ENCODE data around the gene TNFSF12. TPM values are rescaled to one million over a fixed set of nuclear protein-coding genes. Genes with fewer than 3 reads are reported as not detected.

Gene TNFSF12
- total RNA-seq, 1 donor from 2014 or later: 3.4 TPM

- no peak for TF ChIP-seq EZH2 (IDR thresholded peaks at IDR 0.05; ENCODE audit: insufficient read depth, low read length)
- TF ChIP-seq CTCF (IDR thresholded peaks at IDR 0.05; ENCODE audit: insufficient read depth, low read depth, low read length): no peak
- no peaks in the 10 kb centered on the region for H3K27me3 ChIP-seq (ENCODE audit: insufficient read depth, low read length)
- no peaks in the 10 kb centered on the region for H3K27me3 Mint-ChIP-seq (ENCODE audit: low read depth, unreplicated experiment)
- peak overlapping the region; percentile 88 for H3K4me3 ChIP-seq (ENCODE audit: insufficient read depth, low read depth, low read length)
- peaks cover 24% of the 10 kb centered on the region for H4K20me1 ChIP-seq (ENCODE audit: insufficient read depth, low read length)
- DNase-seq (ENCODE audit: low read depth) (no peak), FAIRE-seq (no peak)
- H3K36me3 ChIP-seq (ENCODE audit: insufficient read depth, low read length): peaks cover 25% of the 10 kb centered on the region
- no peak overlapping the region for H3K27ac ChIP-seq (ENCODE audit: low read depth, low read length)
- H3K4me1 Mint-ChIP-seq (ENCODE audit: low read depth, unreplicated experiment): peaks cover 18% of the 10 kb centered on the region
- H3K4me3 Mint-ChIP-seq (ENCODE audit: unreplicated experiment): peak overlapping the region; percentile 97
- H3K4me2 ChIP-seq (ENCODE audit: low read length): peak overlapping the region; percentile 100
- H3K36me3 Mint-ChIP-seq (ENCODE audit: low read depth, unreplicated experiment): peaks cover 12% of the 10 kb centered on the region
- H3K9ac ChIP-seq (ENCODE audit: low read length): peak overlapping the region; percentile 88
- peaks cover 52% of the 10 kb centered on the region for H3K79me2 ChIP-seq (ENCODE audit: insufficient read depth, low read length)
- H3K9me3 Mint-ChIP-seq (ENCODE audit: unreplicated experiment): no peaks in the 10 kb centered on the region
- H3K27ac Mint-ChIP-seq (ENCODE audit: unreplicated experiment): peak overlapping the region; percentile 92
- no peaks in the 10 kb centered on the region for H3K9me3 ChIP-seq (ENCODE audit: insufficient read depth, low read depth, low read length)
- no peak overlapping the region for H2AFZ ChIP-seq (ENCODE audit: low read depth, low read length)
- peaks cover 21% of the 10 kb centered on the region for H3K4me1 ChIP-seq (ENCODE audit: insufficient read depth, low read length)
Measured at GRCh38 chr17:7563115-7563869, 14.4 kb downstream of the TNFSF12 start.

- Histone ChIP-seq H3K4me1 (ENCODE audit: insufficient read depth, low read length) (peaks cover 8% of the 10 kb centered on the region), H3K9me3 (ENCODE audit: insufficient read depth, low read depth, low read length) (no peaks in the 10 kb centered on the region), H3K27me3 (ENCODE audit: insufficient read depth, low read length) (no peaks in the 10 kb centered on the region), H4K20me1 (ENCODE audit: insufficient read depth, low read length) (peaks cover 41% of the 10 kb centered on the region), H2AFZ (ENCODE audit: low read depth, low read length) (no peak overlapping the region), H3K27ac (ENCODE audit: low read depth, low read length) (no peak overlapping the region), H3K36me3 (ENCODE audit: insufficient read depth, low read length) (peaks cover 48% of the 10 kb centered on the region), H3K4me3 (ENCODE audit: insufficient read depth, low read depth, low read length) (no peak overlapping the region), H3K79me2 (ENCODE audit: insufficient read depth, low read length) (peaks cover 76% of the 10 kb centered on the region), H3K4me2 (ENCODE audit: low read length) (no peak overlapping the region), H3K9ac (ENCODE audit: low read length) (no peak overlapping the region)
- H3K27me3 Mint-ChIP-seq (ENCODE audit: low read depth, unreplicated experiment): no peaks in the 10 kb centered on the region
- peaks cover 29% of the 10 kb centered on the region for H3K36me3 Mint-ChIP-seq (ENCODE audit: low read depth, unreplicated experiment)
- H3K4me1 Mint-ChIP-seq (ENCODE audit: low read depth, unreplicated experiment): peaks cover 8% of the 10 kb centered on the region
- TF ChIP-seq EZH2 (IDR thresholded peaks at IDR 0.05; ENCODE audit: insufficient read depth, low read length): no peak
- TF ChIP-seq CTCF (IDR thresholded peaks at IDR 0.05; ENCODE audit: insufficient read depth, low read depth, low read length): no peak
- FAIRE-seq: no peak
- H3K9me3 Mint-ChIP-seq (ENCODE audit: unreplicated experiment): no peaks in the 10 kb centered on the region
- no peak for DNase-seq (ENCODE audit: low read depth)
- H3K4me3 Mint-ChIP-seq (ENCODE audit: unreplicated experiment): no peak overlapping the region
- no peak overlapping the region for H3K27ac Mint-ChIP-seq (ENCODE audit: unreplicated experiment)
Measured at GRCh38 chr17:7569571-7569970, 20.7 kb downstream of the TNFSF12 start.

GRCh38 chr17:7570351-7570750 is 21.5 kb downstream of the TNFSF12 start:
- Histone ChIP-seq H3K79me2 (ENCODE audit: insufficient read depth, low read length) (peaks cover 76% of the 10 kb centered on the region), H3K4me1 (ENCODE audit: insufficient read depth, low read length) (peaks cover 15% of the 10 kb centered on the region), H3K4me3 (ENCODE audit: insufficient read depth, low read depth, low read length) (no peak overlapping the region), H3K27me3 (ENCODE audit: insufficient read depth, low read length) (no peaks in the 10 kb centered on the region), H3K27ac (ENCODE audit: low read depth, low read length) (no peak overlapping the region), H3K4me2 (ENCODE audit: low read length) (no peak overlapping the region), H3K36me3 (ENCODE audit: insufficient read depth, low read length) (peaks cover 48% of the 10 kb centered on the region), H3K9me3 (ENCODE audit: insufficient read depth, low read depth, low read length) (no peaks in the 10 kb centered on the region), H4K20me1 (ENCODE audit: insufficient read depth, low read length) (peaks cover 41% of the 10 kb centered on the region), H3K9ac (ENCODE audit: low read length) (no peak overlapping the region), H2AFZ (ENCODE audit: low read depth, low read length) (no peak overlapping the region)
- peaks cover 31% of the 10 kb centered on the region for H3K36me3 Mint-ChIP-seq (ENCODE audit: low read depth, unreplicated experiment)
- H3K27me3 Mint-ChIP-seq (ENCODE audit: low read depth, unreplicated experiment): no peaks in the 10 kb centered on the region
- H3K4me1 Mint-ChIP-seq (ENCODE audit: low read depth, unreplicated experiment): peaks cover 14% of the 10 kb centered on the region
- FAIRE-seq (no peak), DNase-seq (ENCODE audit: low read depth) (no peak)
- H3K4me3 Mint-ChIP-seq (ENCODE audit: unreplicated experiment): peak overlapping the region; percentile 50
- H3K27ac Mint-ChIP-seq (ENCODE audit: unreplicated experiment): no peak overlapping the region
- no peaks in the 10 kb centered on the region for H3K9me3 Mint-ChIP-seq (ENCODE audit: unreplicated experiment)
- TF ChIP-seq CTCF (IDR thresholded peaks at IDR 0.05; ENCODE audit: insufficient read depth, low read depth, low read length) (no peak), EZH2 (IDR thresholded peaks at IDR 0.05; ENCODE audit: insufficient read depth, low read length) (no peak)
